Vagina (tissue), 2 donors: ENCODE measurements around the gene P2RY2. TPM values are rescaled to one million over a fixed set of nuclear protein-coding genes. Genes with fewer than 3 reads are reported as not detected.

ENCODE experiments used
- DNase-seq, 2 donors: peaks; one replicate each; pipeline ENCODE4 v3.0.0-alpha.2; 2017; ENCODE audit errors: extremely low spot score in 2 of 2
- H3K27ac ChIP-seq: fragments of 200-600 bp; sonication (generic); one replicate; pipeline ENCODE4 v1.5.1; 2019
- H3K27me3 ChIP-seq: fragments of 200-600 bp; sonication (generic); one replicate; pipeline ENCODE4 v1.5.1; 2019
- H3K36me3 ChIP-seq, 2 donors: fragments of 200-600 bp; sonication (generic); one replicate each; pipeline ENCODE4 v1.5.1; 2017 to 2019
- H3K4me1 ChIP-seq: fragments of 200-600 bp; sonication (generic); one replicate; pipeline ENCODE4 v1.5.1; 2019
- H3K4me3 ChIP-seq, 2 donors: fragments of 200-600 bp; sonication (generic); 1 replicate in 1 of 2; 2 replicates in 1 of 2; pipeline ENCODE4 v1.5.1; 2016 to 2019
- H3K9me3 ChIP-seq: fragments of 200-600 bp; sonication (generic); one replicate; pipeline ENCODE4 v1.5.1; 2019
- POLR2A ChIP-seq, 2 donors: fragments of 450-650 bp; IDR thresholded peaks; one replicate each; pipeline ENCODE4 v1.6.1; 2017; ENCODE audit warnings: antibody characterized with exemption in 2 of 2, mild to moderate bottlenecking in 2 of 2, moderate library complexity in 2 of 2
- POLR2AphosphoS5 ChIP-seq, 2 donors: sonication (generic); formaldehyde crosslinking; IDR thresholded peaks; one replicate each; pipeline ENCODE4 v1.9.0; 2017; ENCODE audit warnings: antibody characterized with exemption in 2 of 2, mild to moderate bottlenecking in 2 of 2, low read depth in 1 of 2; ENCODE audit not compliant: insufficient read depth in 1 of 2
- intact Hi-C: fragments of 100-400 bp; cut with DNase I; formaldehyde crosslinking; loops from one replicate; pipeline ENCODE4 v1.15.1; 2023
- total RNA-seq: library from RNA; depleted of rRNA; stranded (reverse); fragments of >200 nt; gene quantifications from one replicate; pipeline ENCODE4 v1.2.3, GENCODE V29; 2016
- TF ChIP-seq, protein P1 (sequence below), 3 experiments: fragments of 450-650 bp in 2 of 3; fragments of 200-600 bp in 1 of 3; sonication (generic) in 1 of 3; IDR thresholded peaks; one replicate each; pipeline ENCODE4 v1.5.1; 2017 to 2019; ENCODE audit warnings: antibody characterized with exemption in 3 of 3, mild to moderate bottlenecking in 2 of 3, moderate library complexity in 2 of 3

Gene P2RY2
- total RNA-seq, 1 donor from 2014 or later, result 27.3 TPM

DNA sequence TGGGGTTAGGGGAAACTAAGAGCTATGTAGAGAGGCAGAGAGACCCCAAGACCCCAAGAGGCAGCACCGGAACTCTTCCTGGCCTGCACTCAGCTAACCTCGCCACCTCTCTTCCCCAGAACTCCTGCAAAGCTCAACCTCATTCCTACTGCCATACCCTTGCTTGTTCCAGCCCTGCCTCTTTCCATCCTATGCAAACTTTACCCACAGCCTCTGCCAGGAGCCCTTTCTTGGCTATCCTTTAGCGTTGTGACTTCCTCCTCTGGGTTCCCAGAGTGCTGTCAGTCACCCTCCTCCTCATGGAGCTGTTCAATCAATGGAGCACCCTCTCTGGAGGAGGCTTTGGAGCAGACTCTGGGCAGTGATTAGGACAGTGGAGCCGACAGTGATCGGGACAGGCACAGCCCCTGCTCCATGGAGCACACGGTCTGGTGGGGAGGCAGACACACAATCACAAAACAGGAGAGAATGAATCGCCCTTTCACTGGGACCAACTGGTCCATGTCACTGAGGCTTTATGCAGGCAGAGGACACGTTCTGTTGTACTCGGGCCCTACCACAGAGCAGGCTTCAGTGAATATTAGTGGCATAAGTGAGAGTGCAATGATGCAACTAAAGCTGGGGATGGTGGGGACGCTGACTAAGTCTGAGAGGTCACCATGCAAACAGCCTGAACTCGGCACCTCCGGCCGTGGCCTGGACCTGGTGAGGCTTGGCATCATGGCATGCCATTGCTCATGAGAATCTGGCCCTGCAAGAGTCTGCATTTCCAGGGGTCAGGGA, 24.6 kb upstream of the P2RY2 start:
- TF ChIP-seq, protein P1, sequence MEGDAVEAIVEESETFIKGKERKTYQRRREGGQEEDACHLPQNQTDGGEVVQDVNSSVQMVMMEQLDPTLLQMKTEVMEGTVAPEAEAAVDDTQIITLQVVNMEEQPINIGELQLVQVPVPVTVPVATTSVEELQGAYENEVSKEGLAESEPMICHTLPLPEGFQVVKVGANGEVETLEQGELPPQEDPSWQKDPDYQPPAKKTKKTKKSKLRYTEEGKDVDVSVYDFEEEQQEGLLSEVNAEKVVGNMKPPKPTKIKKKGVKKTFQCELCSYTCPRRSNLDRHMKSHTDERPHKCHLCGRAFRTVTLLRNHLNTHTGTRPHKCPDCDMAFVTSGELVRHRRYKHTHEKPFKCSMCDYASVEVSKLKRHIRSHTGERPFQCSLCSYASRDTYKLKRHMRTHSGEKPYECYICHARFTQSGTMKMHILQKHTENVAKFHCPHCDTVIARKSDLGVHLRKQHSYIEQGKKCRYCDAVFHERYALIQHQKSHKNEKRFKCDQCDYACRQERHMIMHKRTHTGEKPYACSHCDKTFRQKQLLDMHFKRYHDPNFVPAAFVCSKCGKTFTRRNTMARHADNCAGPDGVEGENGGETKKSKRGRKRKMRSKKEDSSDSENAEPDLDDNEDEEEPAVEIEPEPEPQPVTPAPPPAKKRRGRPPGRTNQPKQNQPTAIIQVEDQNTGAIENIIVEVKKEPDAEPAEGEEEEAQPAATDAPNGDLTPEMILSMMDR (IDR thresholded peaks at IDR 0.05), result no peak
- TF ChIP-seq POLR2A (IDR thresholded peaks at IDR 0.05) (no peak), POLR2AphosphoS5 (IDR thresholded peaks at IDR 0.05; ENCODE audit: insufficient read depth in 1 of 2, low read depth in 1 of 2) (no peak)
- DNase-seq, result no peak
- intact Hi-C loops, result no loop called here
- H3K27me3 ChIP-seq, result no peaks in the 10 kb centered on the region
- no peak overlapping the region for H3K27ac ChIP-seq
- no peaks in the 10 kb centered on the region for H3K9me3 ChIP-seq
- H3K36me3 ChIP-seq, result no peaks in the 10 kb centered on the region
- no peak overlapping the region for H3K4me3 ChIP-seq
- H3K4me1 ChIP-seq, result peaks cover 23% of the 10 kb centered on the region

DNA sequence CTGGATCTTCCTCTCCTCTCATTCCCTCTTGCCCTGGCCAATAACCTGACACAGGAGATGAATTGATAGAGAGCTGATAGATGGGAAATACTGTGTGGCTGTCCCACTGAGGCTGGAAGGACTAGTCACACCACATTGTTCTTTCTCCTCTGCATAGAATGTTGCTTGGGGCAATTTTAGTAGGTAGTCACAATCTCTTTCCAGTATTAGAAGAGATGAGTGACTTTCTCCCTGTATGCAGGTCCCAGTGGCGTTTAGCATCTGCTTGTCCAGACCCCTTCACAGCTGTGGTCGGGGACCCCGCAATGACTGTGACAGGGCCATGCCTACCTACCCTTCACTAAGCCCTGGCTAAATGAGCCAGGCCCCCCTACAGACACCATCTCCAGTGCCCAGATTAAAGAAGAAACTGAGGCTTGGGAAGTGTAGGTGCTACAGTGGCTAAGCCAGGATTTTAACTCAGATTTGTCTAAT, 24.0 kb upstream of the P2RY2 start:
- no peak overlapping the region for H3K27ac ChIP-seq

DNA sequence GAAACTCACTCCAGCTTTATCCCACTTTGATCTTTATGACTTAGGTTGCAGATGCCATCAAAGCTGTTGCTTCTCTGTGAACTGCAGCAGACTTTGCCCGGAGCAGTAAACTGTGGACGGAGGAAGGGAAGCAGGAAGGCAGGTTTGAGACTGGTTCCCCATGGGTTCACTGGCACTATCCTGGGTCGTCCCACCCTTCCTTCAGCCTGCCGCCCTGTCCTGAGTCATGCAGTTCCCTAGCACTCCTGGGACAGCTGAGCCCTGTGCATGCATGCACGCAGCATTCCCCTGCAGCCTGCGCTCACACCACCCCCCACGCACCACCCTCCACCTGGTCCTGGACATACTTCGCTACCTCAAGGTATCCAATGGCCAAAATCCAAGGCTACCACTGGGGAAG, 23.5 kb upstream of the P2RY2 start:
- intact Hi-C loops, result no loop called here
- H3K9me3 ChIP-seq, result no peaks in the 10 kb centered on the region

More for the DNA sequence above, 24.0 kb upstream of the P2RY2 start:
- intact Hi-C loops, result no loop called here
- no peaks in the 10 kb centered on the region for H3K36me3 ChIP-seq
- peaks cover 20% of the 10 kb centered on the region for H3K4me1 ChIP-seq
- no peak overlapping the region for H3K4me3 ChIP-seq
- DNase-seq, result no peak
- H3K9me3 ChIP-seq, result no peaks in the 10 kb centered on the region
- no peaks in the 10 kb centered on the region for H3K27me3 ChIP-seq
- TF ChIP-seq POLR2A (IDR thresholded peaks at IDR 0.05) (no peak), POLR2AphosphoS5 (IDR thresholded peaks at IDR 0.05; ENCODE audit: insufficient read depth in 1 of 2, low read depth in 1 of 2) (no peak)
- TF ChIP-seq, protein P1 (IDR thresholded peaks at IDR 0.05), result no peak

DNA sequence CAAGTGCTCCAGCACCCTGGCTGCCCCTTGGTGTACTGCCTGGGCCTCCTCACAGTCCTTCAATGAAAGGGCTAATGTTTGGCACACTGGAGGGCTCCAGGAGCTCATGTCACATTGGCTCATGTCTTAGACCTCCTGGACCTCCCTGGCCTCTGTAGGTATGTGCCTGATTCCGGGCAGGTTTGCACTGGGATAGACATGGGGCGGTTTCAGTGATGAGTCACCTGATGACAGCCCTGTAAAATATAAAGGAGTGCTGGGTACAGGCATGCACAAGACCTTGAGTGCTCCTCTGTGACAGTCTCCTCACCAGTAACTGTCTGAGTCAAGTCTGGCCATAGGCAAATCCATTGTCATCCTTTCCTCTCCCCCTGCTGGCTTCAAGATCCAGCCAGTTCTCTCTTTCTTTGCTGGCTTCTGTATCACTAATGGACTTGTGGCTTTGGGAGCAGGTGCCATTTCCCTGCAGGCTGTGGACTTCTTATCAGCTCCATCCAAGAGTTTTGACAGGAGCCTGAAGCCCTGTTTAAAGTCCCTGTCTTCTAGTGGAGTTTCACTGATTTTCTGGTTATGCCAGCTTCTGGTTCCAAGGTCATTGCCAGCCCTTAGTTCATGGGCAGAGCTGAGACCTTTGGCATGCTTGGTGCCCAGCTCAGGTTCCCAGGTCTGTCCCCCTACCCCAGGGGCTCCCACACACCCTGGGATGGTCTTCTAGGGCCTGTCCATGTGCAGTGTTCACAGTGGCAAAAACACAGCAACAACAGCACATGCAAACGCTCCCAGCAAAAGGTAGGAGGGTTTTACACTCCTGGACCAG, 22.7 kb upstream of the P2RY2 start:
- Histone ChIP-seq H3K4me1 (peaks cover 15% of the 10 kb centered on the region), H3K9me3 (no peaks in the 10 kb centered on the region), H3K36me3 (no peaks in the 10 kb centered on the region), H3K4me3 (no peak overlapping the region), H3K27me3 (no peaks in the 10 kb centered on the region), H3K27ac (peak overlapping the region; percentile 6)
- DNase-seq, result peak in 1 of 2 donors; percentile 83
- TF ChIP-seq POLR2A (IDR thresholded peaks at IDR 0.05), result no peak
- TF ChIP-seq POLR2AphosphoS5 (IDR thresholded peaks at IDR 0.05; ENCODE audit: insufficient read depth in 1 of 2, low read depth in 1 of 2), result peak in 1 of 2 donors; percentile 9
- intact Hi-C loops, result no loop called here

More for the DNA sequence above, 23.5 kb upstream of the P2RY2 start:
- Histone ChIP-seq H3K36me3 (no peaks in the 10 kb centered on the region), H3K4me1 (peaks cover 20% of the 10 kb centered on the region), H3K27me3 (no peaks in the 10 kb centered on the region), H3K27ac (no peak overlapping the region), H3K4me3 (no peak overlapping the region)
- no peak for DNase-seq
- TF ChIP-seq, protein P1 (IDR thresholded peaks at IDR 0.05), result no peak
- TF ChIP-seq POLR2AphosphoS5 (IDR thresholded peaks at IDR 0.05; ENCODE audit: insufficient read depth in 1 of 2, low read depth in 1 of 2), result peak in 1 of 2 donors; percentile 38

DNA sequence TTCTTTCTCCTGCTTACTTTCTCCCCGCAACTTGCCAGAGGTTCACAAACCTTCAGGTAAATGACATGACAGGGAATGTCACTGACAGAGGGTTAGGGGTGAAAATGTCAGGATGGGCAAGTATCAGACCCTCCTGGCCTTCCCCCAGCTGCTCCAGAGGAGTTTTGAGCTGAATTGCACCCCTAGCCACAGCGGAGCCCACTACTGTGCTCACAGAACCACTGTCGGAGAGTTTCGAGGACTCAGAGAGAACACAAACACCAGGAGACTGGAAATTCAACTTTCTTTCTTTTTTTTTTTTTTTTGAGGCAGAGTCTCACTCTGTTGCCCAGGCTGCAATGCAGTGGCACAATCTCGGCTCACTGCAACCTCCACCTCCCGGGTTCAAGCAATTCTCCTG, 21.5 kb upstream of the P2RY2 start:
- TF ChIP-seq, protein P1 (IDR thresholded peaks at IDR 0.05), result no peak
- TF ChIP-seq POLR2A (IDR thresholded peaks at IDR 0.05), result no peak
- TF ChIP-seq POLR2AphosphoS5 (IDR thresholded peaks at IDR 0.05; ENCODE audit: insufficient read depth in 1 of 2, low read depth in 1 of 2), result no peak
- Histone ChIP-seq H3K36me3 (no peaks in the 10 kb centered on the region), H3K27me3 (no peaks in the 10 kb centered on the region), H3K27ac (no peak overlapping the region), H3K9me3 (no peaks in the 10 kb centered on the region), H3K4me3 (no peak overlapping the region), H3K4me1 (peaks cover 13% of the 10 kb centered on the region)
- intact Hi-C loops, result no loop called here
- DNase-seq, result no peak
